ENCODE measurements around the gene AUH. TPM values are rescaled to one million over a fixed set of nuclear protein-coding genes. Genes with fewer than 3 reads are reported as not detected.

Gene AUH
- total RNA-seq, 2 experiments from 2014 or later, result 28.2 to 31.4 TPM

DNA sequence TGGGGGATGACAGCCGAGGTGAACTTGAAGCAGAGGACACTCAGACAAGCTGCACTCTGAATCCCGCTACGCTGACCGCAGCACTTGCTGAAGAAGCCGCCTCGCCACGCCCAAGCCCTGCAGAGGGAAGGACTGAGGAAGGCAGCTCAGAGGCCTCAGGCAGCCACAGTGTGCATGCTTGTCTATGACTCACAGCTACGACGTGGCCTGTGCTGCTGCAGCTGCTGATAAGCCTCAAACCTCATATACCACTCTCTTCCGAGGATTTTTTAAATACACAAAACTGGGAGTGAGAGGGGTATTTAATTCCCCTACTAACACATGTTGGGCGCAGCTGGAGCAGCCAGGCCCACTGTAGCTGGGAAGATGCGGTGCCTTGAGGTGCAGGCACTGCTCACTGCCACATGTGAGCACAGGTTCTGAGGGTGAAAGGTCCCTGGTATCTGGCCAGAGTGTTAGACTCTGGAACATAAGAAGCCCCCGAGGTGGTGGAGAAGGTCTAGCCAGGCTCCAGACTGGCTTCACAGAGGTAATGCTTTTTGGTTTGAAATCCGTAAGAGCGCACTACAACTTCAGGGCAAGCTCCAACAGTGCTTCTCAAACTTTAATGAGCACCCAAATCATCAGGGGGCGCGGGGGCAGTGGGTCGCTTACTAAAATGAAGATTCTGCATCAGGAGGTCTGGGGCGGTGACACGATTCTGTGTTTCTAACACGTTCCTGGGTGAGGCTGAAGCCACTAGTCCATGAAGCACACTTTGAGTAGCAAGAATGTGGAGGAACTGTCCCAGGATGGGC lies 196.8 kb downstream of the AUH start:
- ChIA-PET CTCF (interaction anchor here (0.7 to 5.1 kb wide), 9 partner anchors 12 to 194 kb away, joined by 3 to 23 read pairs (median 4); no protein-coding TSS in a partner anchor), POLR2A (interaction anchor here (0.7 to 4.0 kb wide), 10 partner anchors 10 to 260 kb away, joined by 3 to 28 read pairs (median 8); no protein-coding TSS in a partner anchor)

Other genes with a start within 250 kb of the AUH start
- 10 to 100 TPM; 70.1 to 72.4 TPM for gene NFIL3, start 61.9 kb upstream of the AUH start, total RNA-seq

Data from activated CD8-positive, alpha-beta memory T cell treated with anti-CD3 and anti-CD28 coated beads for 36 hours (primary cell).